Glomerular visceral epithelial cell (primary cell): Measurements from ENCODE around the gene RAB26.
"Not testable (repeated sequence)": the region's sequence is repeated elsewhere in the genome, so short reads cannot be mapped to it uniquely, and the experiment has no call there.

ENCODE experiments used
- DNase-seq: peaks from one replicate; pipeline ENCODE4 v3.0.0-alpha.2; 2016; ENCODE audit errors: extremely low spot score

Gene RAB26

GRCh38 chr16:2196162-2196980, 47.9 kb downstream of the RAB26 start, which contains the start of gene CASKIN1:
Gene CASKIN1 (minus strand): TSS chr16:2196605. CDS start chr16:2196432, 173 bp downstream.
- no peak for DNase-seq

DNA sequence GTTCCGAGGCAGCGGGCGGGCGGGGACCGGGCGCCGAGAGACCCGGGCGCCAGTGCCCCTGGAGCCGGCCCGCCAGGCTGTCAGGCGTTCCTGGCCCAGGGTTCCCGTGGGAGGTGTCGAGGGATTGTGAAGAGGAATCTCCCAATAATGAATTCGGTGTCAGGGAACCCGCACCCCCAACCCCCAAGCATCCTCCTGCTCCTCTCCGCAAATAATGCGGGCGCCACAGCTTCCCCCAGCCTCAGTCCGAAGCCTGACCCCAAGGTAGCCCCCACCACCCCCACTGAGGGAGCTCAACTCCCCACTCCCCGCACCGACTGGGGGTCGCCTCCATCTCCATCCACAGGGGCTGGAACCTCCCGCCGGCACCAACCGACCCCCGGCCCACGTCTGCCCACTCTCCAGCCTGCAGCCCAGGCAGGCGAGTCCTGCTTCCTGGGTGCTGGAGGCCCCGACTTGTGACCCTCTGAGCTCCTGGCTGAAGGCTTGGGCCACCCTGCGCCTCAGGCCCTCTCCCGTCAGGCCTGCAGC, 48.6 kb downstream of the RAB26 start:
- no peak for DNase-seq

DNA sequence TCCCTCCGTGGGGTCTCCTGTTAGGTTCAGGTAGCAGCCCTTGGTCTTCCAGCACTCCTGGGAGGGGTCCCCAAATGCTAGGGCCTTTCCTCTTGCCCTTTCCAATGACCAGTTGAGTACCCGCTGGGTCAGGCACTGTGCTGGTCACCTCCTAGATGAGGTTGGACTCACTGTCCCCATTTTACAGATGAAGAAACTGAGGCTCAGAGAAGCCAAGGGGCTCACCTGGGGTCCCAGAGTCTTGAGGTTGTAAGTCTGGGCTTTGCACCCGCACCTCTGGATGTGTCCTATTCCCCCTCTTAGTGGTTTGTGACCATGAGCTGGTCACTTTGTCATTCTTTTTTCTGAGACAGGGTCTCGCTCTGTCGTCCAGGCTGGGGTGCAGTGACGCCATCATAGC, 49.3 kb downstream of the RAB26 start:
- no peak for DNase-seq

DNA sequence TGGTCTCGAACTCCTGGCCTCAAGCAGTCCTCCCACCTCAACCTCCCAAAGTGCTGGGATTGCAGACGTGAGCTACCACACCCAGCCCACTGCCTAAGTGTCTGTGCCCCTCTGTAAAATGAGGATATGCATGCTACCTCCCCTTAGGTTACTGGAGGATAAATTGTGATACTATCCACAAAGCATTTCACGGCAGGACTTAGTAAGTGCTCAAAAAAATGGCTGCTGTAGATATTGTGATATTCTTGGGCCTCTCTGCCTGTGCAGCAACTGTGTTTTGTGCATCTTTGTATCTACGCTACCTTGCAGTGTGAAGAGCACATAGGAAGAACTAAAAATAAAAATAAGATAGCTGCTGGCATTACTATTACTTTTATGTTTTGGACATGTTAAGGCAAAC, 49.9 kb downstream of the RAB26 start:
- no peak for DNase-seq

DNA sequence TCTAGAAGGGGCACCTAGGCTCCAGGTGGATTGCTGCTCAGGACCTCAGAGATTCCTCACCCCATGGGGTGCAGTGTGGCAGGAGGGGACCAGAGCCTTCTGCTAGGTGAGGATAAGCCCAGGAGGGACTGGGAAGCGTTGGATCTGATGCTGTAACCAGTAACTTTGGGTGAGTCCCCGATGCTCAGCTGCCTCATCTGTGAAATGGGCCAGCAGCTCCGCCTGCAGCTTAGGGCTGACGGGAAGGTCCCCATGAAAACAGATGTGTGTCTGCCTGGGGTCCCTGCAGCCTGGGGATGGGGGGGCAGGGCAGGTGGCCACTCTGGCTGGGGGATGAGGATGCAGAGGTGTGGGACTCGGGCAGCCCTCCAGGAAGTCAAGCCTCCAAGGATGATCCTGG, 50.7 kb downstream of the RAB26 start:
- no peak for DNase-seq

DNA sequence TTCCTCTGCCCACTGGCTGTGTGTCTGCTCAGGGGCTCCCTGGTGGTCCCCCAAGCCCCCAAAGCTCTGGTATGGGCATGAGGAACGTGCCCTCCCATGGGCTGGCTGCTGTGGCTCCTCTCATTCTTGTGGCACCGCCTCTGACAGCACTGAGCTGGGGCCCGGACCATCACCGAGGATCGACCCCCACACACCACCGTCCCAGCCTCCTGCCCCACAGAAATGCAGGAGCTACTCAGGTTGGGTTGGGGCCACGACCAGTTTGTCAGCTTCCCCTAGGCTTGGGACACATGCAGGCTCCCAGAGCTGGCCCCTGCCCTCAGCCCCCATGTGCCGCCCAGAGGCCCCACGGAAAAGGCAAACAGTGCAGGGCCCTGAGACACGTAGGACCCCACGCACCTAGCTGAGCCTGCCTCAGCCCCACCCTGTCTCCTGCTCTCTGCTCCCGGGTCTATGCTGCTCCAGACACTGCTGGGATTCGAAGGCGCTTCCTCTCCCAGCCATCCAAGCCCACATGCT, 51.3 kb downstream of the RAB26 start:
- no peak for DNase-seq

GRCh38 chr16:2200313-2200712, 51.9 kb downstream of the RAB26 start:
- no peak for DNase-seq

DNA sequence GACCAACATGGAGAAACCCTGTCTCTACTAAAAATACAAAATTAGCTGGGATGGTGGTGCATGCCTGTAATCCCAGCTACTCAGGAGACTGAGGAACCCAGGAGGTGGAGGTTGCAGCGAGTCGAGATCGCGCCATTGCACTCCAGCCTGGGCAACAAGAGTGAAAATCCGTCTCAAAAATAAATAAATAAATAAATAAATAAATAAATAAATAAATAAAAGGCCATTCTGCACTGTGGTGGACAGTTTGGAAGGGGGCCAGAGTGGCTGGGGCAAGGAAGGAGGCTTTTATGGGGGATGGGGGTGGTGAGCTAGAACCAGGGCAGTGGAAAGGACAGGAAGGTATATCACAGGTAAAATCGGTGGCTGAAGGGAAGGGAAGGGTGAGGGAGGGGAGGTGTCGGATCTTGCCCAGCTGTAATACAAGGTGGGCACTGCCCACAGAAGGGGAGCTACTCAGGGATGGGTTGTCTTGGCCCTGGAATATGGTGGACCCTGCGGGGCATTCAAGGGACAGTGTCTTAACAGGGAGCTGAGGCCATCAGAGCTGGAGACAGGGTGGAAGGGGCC, 54.8 kb downstream of the RAB26 start:
- DNase-seq: not testable (repeated sequence)
